ENCODE measurements around the gene DENND1A. TPM values are rescaled to one million over a fixed set of nuclear protein-coding genes. Genes with fewer than 3 reads are reported as not detected.

Gene DENND1A
- total RNA-seq, 1 donor from 2014 or later = 18.5 TPM

- Mint-ChIP-seq H3K27ac (no peak overlapping the region), H3K27me3 (ENCODE audit: insufficient read depth) (peaks cover 3% of the 10 kb centered on the region), H3K36me3 (ENCODE audit: low read depth) (no peaks in the 10 kb centered on the region), H3K4me1 (ENCODE audit: low read depth) (peaks cover 16% of the 10 kb centered on the region), H3K9me3 (no peaks in the 10 kb centered on the region), H3K4me3 (no peak overlapping the region)
- intact Hi-C loops (cut with micrococcal nuclease) = no loop called here
- no peak for DNase-seq (ENCODE audit: low spot score)
Measured at GRCh38 chr9:123361731-123362510, 568.0 kb downstream of the DENND1A start.

GRCh38 chr9:123361086-123361730 is 568.7 kb downstream of the DENND1A start:
- H3K36me3 Mint-ChIP-seq (ENCODE audit: low read depth) = no peaks in the 10 kb centered on the region
- intact Hi-C loops (cut with micrococcal nuclease) = no loop called here
- DNase-seq (ENCODE audit: low spot score) = no peak
- H3K27me3 Mint-ChIP-seq (ENCODE audit: insufficient read depth) = peaks cover 3% of the 10 kb centered on the region
- H3K9me3 Mint-ChIP-seq = no peaks in the 10 kb centered on the region
- H3K27ac Mint-ChIP-seq = no peak overlapping the region
- H3K4me3 Mint-ChIP-seq = no peak overlapping the region
- H3K4me1 Mint-ChIP-seq (ENCODE audit: low read depth) = peaks cover 16% of the 10 kb centered on the region

- Mint-ChIP-seq H3K4me1 (ENCODE audit: low read depth) (peaks cover 16% of the 10 kb centered on the region), H3K9me3 (no peaks in the 10 kb centered on the region), H3K4me3 (no peak overlapping the region), H3K36me3 (ENCODE audit: low read depth) (no peaks in the 10 kb centered on the region), H3K27me3 (ENCODE audit: insufficient read depth) (peaks cover 3% of the 10 kb centered on the region), H3K27ac (no peak overlapping the region)
- peak; percentile 3 for DNase-seq (ENCODE audit: low spot score)
- intact Hi-C loops (cut with micrococcal nuclease) = no loop called here
Measured at GRCh38 chr9:123360161-123361085, 569.5 kb downstream of the DENND1A start.

GRCh38 chr9:123359546-123359945 is 570.4 kb downstream of the DENND1A start:
- Mint-ChIP-seq H3K27ac (no peak overlapping the region), H3K4me3 (no peak overlapping the region)
- intact Hi-C loops (cut with micrococcal nuclease) = no loop called here

GRCh38 chr9:123359106-123359505 is 570.8 kb downstream of the DENND1A start:
- DNase-seq (ENCODE audit: low spot score) = no peak
- intact Hi-C loops (cut with micrococcal nuclease) = no loop called here
- Mint-ChIP-seq H3K27me3 (ENCODE audit: insufficient read depth) (peaks cover 8% of the 10 kb centered on the region), H3K4me3 (no peak overlapping the region), H3K4me1 (ENCODE audit: low read depth) (peaks cover 16% of the 10 kb centered on the region), H3K27ac (no peak overlapping the region), H3K9me3 (no peaks in the 10 kb centered on the region), H3K36me3 (ENCODE audit: low read depth) (no peaks in the 10 kb centered on the region)

More at GRCh38 chr9:123359546-123359945, 570.4 kb downstream of the DENND1A start:
- Mint-ChIP-seq H3K4me1 (ENCODE audit: low read depth) (peaks cover 16% of the 10 kb centered on the region), H3K9me3 (no peaks in the 10 kb centered on the region), H3K36me3 (ENCODE audit: low read depth) (no peaks in the 10 kb centered on the region), H3K27me3 (ENCODE audit: insufficient read depth) (peaks cover 7% of the 10 kb centered on the region)
- DNase-seq (ENCODE audit: low spot score) = no peak

GRCh38 chr9:123358181-123358905 is 571.6 kb downstream of the DENND1A start:
- Mint-ChIP-seq H3K36me3 (ENCODE audit: low read depth) (no peaks in the 10 kb centered on the region), H3K27ac (no peak overlapping the region), H3K4me3 (no peak overlapping the region), H3K9me3 (no peaks in the 10 kb centered on the region), H3K27me3 (ENCODE audit: insufficient read depth) (peaks cover 6% of the 10 kb centered on the region), H3K4me1 (ENCODE audit: low read depth) (peaks cover 16% of the 10 kb centered on the region)
- DNase-seq (ENCODE audit: low spot score) = no peak
- intact Hi-C loops (cut with micrococcal nuclease) = no loop called here

GRCh38 chr9:123357743-123358059 is 572.2 kb downstream of the DENND1A start:
- Mint-ChIP-seq H3K4me1 (ENCODE audit: low read depth) (peaks cover 16% of the 10 kb centered on the region), H3K9me3 (no peaks in the 10 kb centered on the region), H3K27me3 (ENCODE audit: insufficient read depth) (peaks cover 6% of the 10 kb centered on the region), H3K27ac (no peak overlapping the region), H3K4me3 (no peak overlapping the region), H3K36me3 (ENCODE audit: low read depth) (no peaks in the 10 kb centered on the region)
- intact Hi-C loops (cut with micrococcal nuclease) = no loop called here
- no peak for DNase-seq (ENCODE audit: low spot score)

- peaks cover 16% of the 10 kb centered on the region for H3K4me1 Mint-ChIP-seq (ENCODE audit: low read depth)
- no peaks in the 10 kb centered on the region for H3K9me3 Mint-ChIP-seq
- no peak overlapping the region for H3K27ac Mint-ChIP-seq
- no peaks in the 10 kb centered on the region for H3K36me3 Mint-ChIP-seq (ENCODE audit: low read depth)
- DNase-seq (ENCODE audit: low spot score) = no peak
- peaks cover 11% of the 10 kb centered on the region for H3K27me3 Mint-ChIP-seq (ENCODE audit: insufficient read depth)
- no peak overlapping the region for H3K4me3 Mint-ChIP-seq
- intact Hi-C loops (cut with micrococcal nuclease) = no loop called here
Measured at GRCh38 chr9:123356851-123357742, 572.8 kb downstream of the DENND1A start.

- Mint-ChIP-seq H3K36me3 (ENCODE audit: low read depth) (no peaks in the 10 kb centered on the region), H3K4me1 (ENCODE audit: low read depth) (peaks cover 16% of the 10 kb centered on the region), H3K9me3 (no peaks in the 10 kb centered on the region), H3K27me3 (ENCODE audit: insufficient read depth) (peaks cover 14% of the 10 kb centered on the region), H3K27ac (no peak within 1 kb of the TSS), H3K4me3 (no peak within 1 kb of the TSS)
- intact Hi-C loops (cut with micrococcal nuclease) = no loop called here
- DNase-seq (ENCODE audit: low spot score) = no peak
Measured at GRCh38 chr9:123355761-123356431, 574.0 kb downstream of the DENND1A start, which contains the start of gene CRB2. Gene CRB2 (plus strand): TSS chr9:123356197. CDS start chr9:123356261, 64 bp downstream.

- peaks cover 16% of the 10 kb centered on the region for H3K4me1 Mint-ChIP-seq (ENCODE audit: low read depth)
- H3K9me3 Mint-ChIP-seq = no peaks in the 10 kb centered on the region
- H3K27ac Mint-ChIP-seq = no peak overlapping the region
- intact Hi-C loops (cut with micrococcal nuclease) = loop anchor here (1.0 to 5.0 kb wide), 2 partner anchors 30 to 363 kb away; no protein-coding TSS in a partner anchor
- no peak for DNase-seq (ENCODE audit: low spot score)
- H3K36me3 Mint-ChIP-seq (ENCODE audit: low read depth) = no peaks in the 10 kb centered on the region
- no peak overlapping the region for H3K4me3 Mint-ChIP-seq
- peaks cover 15% of the 10 kb centered on the region for H3K27me3 Mint-ChIP-seq (ENCODE audit: insufficient read depth)
Measured at GRCh38 chr9:123354806-123355508, 575.0 kb downstream of the DENND1A start.

All from activated T-helper 1 cell treated with anti-CD3 and anti-CD28 coated beads, Interleukin-12 subunit alpha, Interleukin-12 subunit beta, Interleukin-2, Interleukin-4 antibody, amounts not matched to agents 30 ng/mL and 10 ng/mL and 1 ng/mL, durations not matched to agents 14 hours and 24 hours and 36 hours (primary cell).